ENCODE measurements around the gene PTGDS. TPM values are rescaled to one million over a fixed set of nuclear protein-coding genes. Genes with fewer than 3 reads are reported as not detected.

The PTGDS gene
- not detected in 2 replicates for total RNA-seq

GRCh38 chr9:136977223-136977622 lies at the start of gene PTGDS:
Gene PTGDS, plus strand, starts transcription at chr9:136977504. Its CDS starts 75 bp downstream, at chr9:136977579.

GRCh38 chr9:136944519-136945332 lies 32.6 kb upstream of the PTGDS start, which contains the start of the genes C8G and FBXW5:
Gene C8G, plus strand, starts transcription at chr9:136945243. Its CDS starts 78 bp downstream, at chr9:136945321.
Gene FBXW5, minus strand, starts transcription at chr9:136944738. Its CDS starts 655 bp downstream, at chr9:136944083.

DNA sequence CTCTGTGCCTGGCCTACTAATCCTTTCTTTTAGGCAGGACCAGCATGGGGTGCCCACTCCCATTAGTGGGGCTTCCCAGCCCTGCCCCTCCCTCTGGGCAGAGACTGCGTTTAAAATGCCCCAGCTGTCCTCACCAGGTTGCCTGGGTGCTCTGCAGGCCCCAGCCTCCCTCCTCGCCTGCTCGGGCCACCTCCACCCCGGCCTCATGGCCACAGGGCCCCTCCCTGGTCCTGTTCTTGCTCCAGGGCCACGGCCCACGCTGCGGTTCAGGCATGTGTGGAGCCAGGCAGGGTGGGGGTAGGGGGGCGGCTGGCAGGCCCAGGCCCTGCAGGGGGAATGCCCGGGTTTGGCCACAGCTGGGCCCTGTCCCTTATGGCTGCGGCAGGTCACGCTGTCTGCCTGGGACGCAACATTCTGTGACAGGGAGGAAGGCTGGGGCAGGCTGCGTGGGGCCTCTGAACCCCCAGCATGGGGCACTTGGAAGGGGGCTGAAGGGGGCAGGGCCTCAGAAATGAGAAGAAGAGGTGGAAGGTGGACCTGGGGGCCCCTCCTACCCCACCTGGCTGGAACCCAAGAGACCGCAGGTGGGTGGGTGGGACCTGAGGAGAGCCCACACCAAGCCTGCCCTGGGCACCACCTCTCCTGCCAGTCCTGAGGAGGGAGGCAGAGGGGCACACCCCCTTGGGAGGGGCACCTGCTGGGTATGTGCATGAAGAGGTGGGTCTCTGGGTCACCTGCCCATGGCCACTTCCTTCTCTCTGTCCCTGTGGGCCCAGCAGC lies 25.6 kb upstream of the PTGDS start, which contains the start of gene LCN12:
LCN12 (plus strand) TSS at position 733 of the 780 bp plus-strand sequence. CDS start 55 bp downstream, outside the sequence.

DNA sequence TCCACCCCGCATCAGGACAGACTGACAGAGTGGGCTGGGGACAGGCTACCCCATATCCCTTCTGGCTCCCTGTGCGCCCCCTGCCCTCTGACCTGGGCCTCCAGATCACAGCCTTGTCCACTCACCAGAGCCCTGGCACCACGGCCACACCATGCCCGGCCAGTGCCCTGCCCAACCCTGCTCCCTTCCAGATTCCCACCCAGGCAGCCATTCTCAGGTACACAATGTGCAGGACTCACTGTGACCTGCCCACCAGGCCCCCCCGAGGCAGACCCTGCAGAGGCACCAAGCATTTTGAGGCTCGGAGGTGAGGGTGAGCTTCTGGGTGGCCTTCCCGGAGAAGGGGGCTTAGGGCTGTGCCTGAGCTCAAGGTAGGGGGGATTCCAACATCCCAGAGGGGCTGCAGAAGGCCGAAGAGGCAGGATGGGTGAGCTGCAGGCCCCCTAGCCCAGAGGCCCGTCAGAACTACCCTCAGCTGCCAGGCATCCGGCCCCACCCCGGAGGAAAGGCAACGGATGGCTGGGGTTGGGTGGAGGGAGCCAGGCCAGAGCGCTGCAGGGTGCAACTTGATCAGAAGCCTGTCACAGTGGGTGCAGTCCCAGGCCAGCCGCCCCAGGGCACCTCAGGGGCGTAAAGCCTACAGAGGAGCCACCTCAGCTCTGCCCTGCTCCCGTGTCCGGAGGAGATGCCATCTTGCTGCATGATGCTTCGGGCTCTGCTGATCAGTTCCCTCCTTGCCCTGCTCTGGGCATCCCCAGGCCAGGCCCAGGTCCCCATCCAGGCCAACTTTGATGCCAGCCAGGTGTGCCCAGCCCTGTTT lies 5.1 kb downstream of the PTGDS start, which contains the start of gene LCNL1:
LCNL1 (plus strand) TSS at position 762 of the 820 bp plus-strand sequence. CDS start 594 bp downstream, outside the sequence.

DNA sequence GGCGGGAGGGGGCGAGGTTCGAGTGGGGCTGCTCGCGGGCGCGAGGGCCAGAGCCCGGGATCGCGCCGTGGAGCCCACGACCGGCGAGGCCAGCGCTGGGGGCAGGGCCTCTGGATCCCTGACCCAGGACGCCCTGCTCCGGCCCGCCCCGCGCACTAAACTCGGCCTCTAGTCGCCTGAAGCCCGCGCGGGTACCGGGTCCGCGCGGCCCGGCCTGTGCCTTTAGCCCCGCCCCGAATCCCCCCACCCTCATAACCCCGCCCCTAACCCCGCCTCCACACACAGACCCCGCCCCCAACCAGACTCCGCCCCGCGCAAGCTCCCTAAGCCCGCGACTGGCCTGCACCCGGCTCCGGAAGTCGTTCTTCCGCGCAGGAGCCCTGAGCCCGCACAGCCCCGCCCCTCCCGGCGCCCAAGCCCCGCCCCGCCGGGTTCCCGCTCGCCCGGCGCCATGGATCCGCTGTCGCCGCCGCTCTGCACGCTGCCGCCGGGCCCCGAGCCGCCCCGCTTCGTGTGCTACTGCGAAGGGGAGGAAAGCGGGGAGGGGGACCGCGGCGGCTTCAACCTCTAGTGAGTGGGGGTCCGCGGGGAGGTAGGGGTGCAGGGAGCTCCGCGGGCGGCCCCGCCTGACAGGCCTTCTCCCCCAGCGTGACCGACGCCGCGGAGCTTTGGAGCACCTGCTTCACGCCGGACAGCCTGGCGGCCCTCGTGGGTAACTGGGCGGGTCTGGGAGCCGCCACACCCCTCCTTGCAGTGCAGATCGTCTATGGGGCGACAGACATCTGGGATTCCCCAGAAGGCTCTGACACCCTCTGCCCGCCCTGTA lies 14.9 kb downstream of the PTGDS start, which contains the start of gene PAXX:
PAXX (plus strand) TSS at position 430 of the 826 bp plus-strand sequence; CDS start at position 452, 22 bp downstream.

GRCh38 chr9:136996361-136997292 lies 19.3 kb downstream of the PTGDS start, which contains the start of gene CLIC3:
Gene CLIC3, minus strand, starts transcription at chr9:136996568. Its CDS starts 25 bp downstream, at chr9:136996543.

DNA sequence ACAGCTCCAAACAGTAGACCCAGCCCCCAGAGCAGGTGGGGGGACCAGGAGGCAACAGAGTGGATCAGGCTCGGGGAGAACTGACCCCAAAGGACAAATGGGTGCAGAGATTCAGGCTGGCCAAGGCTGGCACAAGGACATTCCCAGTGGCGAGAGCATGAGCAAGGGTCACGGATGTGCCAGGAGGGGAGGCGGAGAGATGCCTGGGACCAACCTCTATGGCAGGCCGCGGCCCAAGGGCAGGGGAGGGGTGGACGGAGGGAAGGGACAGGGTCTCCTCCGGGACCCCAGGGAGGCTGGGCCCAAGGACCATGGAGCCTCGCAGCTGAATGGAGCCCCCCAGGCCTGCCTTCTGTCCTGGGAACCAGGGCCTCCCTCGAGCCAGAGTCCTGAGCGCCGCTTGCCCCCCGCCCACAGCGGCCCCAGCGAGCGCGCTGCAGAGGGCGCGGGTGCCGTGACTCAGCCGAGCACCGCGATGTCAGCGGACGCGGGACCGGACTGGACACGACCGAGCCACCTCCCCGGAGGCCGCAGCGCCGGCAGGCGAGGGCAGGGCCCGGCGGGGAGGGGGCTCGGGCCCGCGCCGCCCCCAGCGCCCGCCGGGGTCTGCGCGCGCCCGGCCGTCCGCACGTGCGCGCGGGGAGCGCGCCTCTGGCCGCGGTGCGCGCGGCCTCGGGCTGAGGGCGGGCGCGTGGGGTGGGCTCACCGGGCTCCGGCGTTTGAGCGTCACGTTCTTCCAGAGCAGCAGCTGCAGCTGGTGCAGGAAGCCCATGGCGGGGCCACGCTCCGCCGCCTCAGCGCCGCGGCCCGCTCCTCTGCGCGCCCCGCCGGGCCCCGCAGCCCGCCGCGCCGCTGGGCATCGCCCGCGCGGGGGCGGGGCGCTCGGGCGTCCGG lies 50.3 kb downstream of the PTGDS start, which contains the start of gene ABCA2:
ABCA2 (minus strand) TSS at position 869 of the 894 bp plus-strand sequence; CDS start at position 772, 97 bp downstream.

Other genes with a start within 250 kb of the PTGDS start
- gene LCN10, start 234.6 kb upstream of the PTGDS start, total RNA-seq: under 0.01 TPM in 1 of 2 replicates, not detected in the other
- not detected in 2 replicates for gene LCN6, start 229.0 kb upstream of the PTGDS start, total RNA-seq
- gene LCN8, start 219.3 kb upstream of the PTGDS start, total RNA-seq: not detected in 2 replicates
- under 0.01 TPM in 1 of 2 replicates, not detected in the other for gene LCN15, start 213.0 kb upstream of the PTGDS start, total RNA-seq
- 145 and 153 TPM in 2 replicates for gene TMEM141, start 186.2 kb upstream of the PTGDS start, total RNA-seq
- 0.43 TPM in 1 of 2 replicates, not detected in the other for gene CCDC183, start 181.2 kb upstream of the PTGDS start, total RNA-seq
- 46.5 and 65.9 TPM in 2 replicates for gene RABL6, start 169.6 kb upstream of the PTGDS start, total RNA-seq
- gene AJM1, start 135.0 kb upstream of the PTGDS start, total RNA-seq: 1.1 and 1.7 TPM in 2 replicates
- gene PHPT1, start 128.1 kb upstream of the PTGDS start, total RNA-seq: 64.6 and 90.8 TPM in 2 replicates
- 1.1 and 1.9 TPM in 2 replicates for gene MAMDC4, start 125.2 kb upstream of the PTGDS start, total RNA-seq
- gene EDF1, start 111.2 kb upstream of the PTGDS start, total RNA-seq: 188 and 239 TPM in 2 replicates
- gene TRAF2, start 91.0 kb upstream of the PTGDS start, total RNA-seq: 10.4 and 14.5 TPM in 2 replicates
- gene FBXW5, start 32.8 kb upstream of the PTGDS start, total RNA-seq: 168 and 235 TPM in 2 replicates
- gene C8G, start 32.3 kb upstream of the PTGDS start, total RNA-seq: not detected in 2 replicates
- gene LCN12, start 25.2 kb upstream of the PTGDS start, total RNA-seq: 1.2 TPM in 1 of 2 replicates, not detected in the other
- not detected in 2 replicates for gene LCNL1, start 5.5 kb downstream of the PTGDS start, total RNA-seq
- gene PAXX, start 14.9 kb downstream of the PTGDS start, total RNA-seq: 16.4 and 21.4 TPM in 2 replicates
- gene CLIC3, start 19.1 kb downstream of the PTGDS start, total RNA-seq: 4.0 and 4.8 TPM in 2 replicates
- 9.8 and 13.0 TPM in 2 replicates for gene ABCA2, start 50.7 kb downstream of the PTGDS start, total RNA-seq
- gene FUT7, start 54.6 kb downstream of the PTGDS start, total RNA-seq: not detected in 2 replicates
- gene NPDC1, start 68.7 kb downstream of the PTGDS start, total RNA-seq: 8.3 and 9.4 TPM in 2 replicates
- gene ENTPD2, start 76.6 kb downstream of the PTGDS start, total RNA-seq: 0.21 and 1.7 TPM in 2 replicates
- gene SAPCD2, start 93.1 kb downstream of the PTGDS start, total RNA-seq: 1.1 and 4.1 TPM in 2 replicates
- gene UAP1L1, start 100.0 kb downstream of the PTGDS start, total RNA-seq: 1.7 and 13.3 TPM in 2 replicates
- gene MAN1B1, start 109.5 kb downstream of the PTGDS start, total RNA-seq: 69.9 and 71.4 TPM in 2 replicates
- 76.1 and 80.4 TPM in 2 replicates for gene DPP7, start 137.2 kb downstream of the PTGDS start, total RNA-seq
- gene GRIN1, start 161.7 kb downstream of the PTGDS start, total RNA-seq: 0.21 and 0.48 TPM in 2 replicates
- 0.24 TPM in 1 of 2 replicates, not detected in the other for gene LRRC26, start 192.5 kb downstream of the PTGDS start, total RNA-seq
- not detected in 2 replicates for gene TMEM210, start 194.6 kb downstream of the PTGDS start, total RNA-seq
- gene ANAPC2, start 211.1 kb downstream of the PTGDS start, total RNA-seq: 8.5 and 9.6 TPM in 2 replicates
- gene SSNA1, start 211.2 kb downstream of the PTGDS start, total RNA-seq: 76.3 and 93.3 TPM in 2 replicates
- gene TPRN, start 223.2 kb downstream of the PTGDS start, total RNA-seq: 4.1 and 6.4 TPM in 2 replicates
- 34.0 and 66.9 TPM in 2 replicates for gene TMEM203, start 228.1 kb downstream of the PTGDS start, total RNA-seq
- 2.7 and 6.2 TPM in 2 replicates for gene NDOR1, start 228.2 kb downstream of the PTGDS start, total RNA-seq
- gene RNF208, start 244.7 kb downstream of the PTGDS start, total RNA-seq: 0.24 and 0.64 TPM in 2 replicates
- 0.72 and 6.0 TPM in 2 replicates for gene CYSRT1, start 247.7 kb downstream of the PTGDS start, total RNA-seq
- under 0.01 and 0.21 TPM in 2 replicates for gene RNF224, start 250.0 kb downstream of the PTGDS start, total RNA-seq